Stimulated activated CD8-positive, alpha-beta memory T cell treated with anti-CD3 and anti-CD28 coated beads, Interleukin-12 subunit alpha, Interleukin-12 subunit beta, amount 100 ng/mL, for 24 hours (primary cell): Measurements from ENCODE around the gene MEIS3.
"Not testable (repeated sequence)": the region's sequence is repeated elsewhere in the genome, so short reads cannot be mapped to it uniquely, and the experiment has no call there.

Experiments used
- DNase-seq: peaks from one replicate; pipeline ENCODE4 v3.0.0-alpha.2; 2020; ENCODE audit errors: extremely low read depth

Gene MEIS3

GRCh38 chr19:47384533-47384932, 34.8 kb downstream of the MEIS3 start:
- not testable (repeated sequence) for DNase-seq

- DNase-seq: not testable (repeated sequence)
Observed at GRCh38 chr19:47383890-47384289, 35.4 kb downstream of the MEIS3 start.

GRCh38 chr19:47381653-47382279, 37.6 kb downstream of the MEIS3 start:
- no peak for DNase-seq

GRCh38 chr19:47381121-47381520, 38.2 kb downstream of the MEIS3 start:
- DNase-seq: no peak

GRCh38 chr19:47380559-47380958, 38.8 kb downstream of the MEIS3 start:
- no peak for DNase-seq

- DNase-seq: no peak
Observed at GRCh38 chr19:47379381-47379938, 39.9 kb downstream of the MEIS3 start.

GRCh38 chr19:47378246-47378645, 41.1 kb downstream of the MEIS3 start:
- DNase-seq: no peak

- DNase-seq: no peak
Observed at GRCh38 chr19:47377801-47378200, 41.5 kb downstream of the MEIS3 start.

- DNase-seq: no peak
Observed at GRCh38 chr19:47377208-47377701, 42.1 kb downstream of the MEIS3 start.

GRCh38 chr19:47376589-47377144, 42.7 kb downstream of the MEIS3 start:
- no peak for DNase-seq

- no peak for DNase-seq
Observed at GRCh38 chr19:47375694-47376588, 43.4 kb downstream of the MEIS3 start.

- no peak for DNase-seq
Observed at GRCh38 chr19:47374876-47375693, 44.2 kb downstream of the MEIS3 start.

- DNase-seq: no peak
Observed at GRCh38 chr19:47373246-47374240, 45.8 kb downstream of the MEIS3 start.

GRCh38 chr19:47372603-47373002, 46.7 kb downstream of the MEIS3 start:
- DNase-seq: no peak

GRCh38 chr19:47371261-47371660, 48.1 kb downstream of the MEIS3 start:
- DNase-seq: no peak

GRCh38 chr19:47370045-47370611, 49.2 kb downstream of the MEIS3 start:
- DNase-seq: no peak

- not testable (repeated sequence) for DNase-seq
Observed at GRCh38 chr19:47365455-47365854, 53.9 kb downstream of the MEIS3 start.

GRCh38 chr19:47363758-47364531, 55.4 kb downstream of the MEIS3 start:
- DNase-seq: no peak

GRCh38 chr19:47362321-47362720, 57.0 kb downstream of the MEIS3 start:
- DNase-seq: no peak
